ENCODE results near the gene ULK3.

The ULK3 gene

GRCh38 chr15:74867466-74868038 lies 24.6 kb upstream of the ULK3 start:
- no peak for DNase-seq

GRCh38 chr15:74866090-74866489 lies 23.1 kb upstream of the ULK3 start:
- DNase-seq = no peak

- no peak for DNase-seq
Measured at GRCh38 chr15:74865316-74865715, 22.4 kb upstream of the ULK3 start.

GRCh38 chr15:74864296-74864695 lies 21.3 kb upstream of the ULK3 start:
- DNase-seq = no peak

- DNase-seq = no peak
Measured at GRCh38 chr15:74863239-74864056, 20.5 kb upstream of the ULK3 start.

GRCh38 chr15:74858369-74858740 lies 15.4 kb upstream of the ULK3 start:
- DNase-seq = no peak

- no peak for DNase-seq
Measured at GRCh38 chr15:74857671-74858368, 14.9 kb upstream of the ULK3 start.

GRCh38 chr15:74857082-74857655 lies 14.2 kb upstream of the ULK3 start:
- DNase-seq = peak; percentile 3

GRCh38 chr15:74856537-74856936 lies 13.6 kb upstream of the ULK3 start:
- no peak for DNase-seq

- DNase-seq = no peak
Measured at GRCh38 chr15:74855857-74856256, 12.9 kb upstream of the ULK3 start.

- no peak for DNase-seq
Measured at GRCh38 chr15:74854453-74855022, 11.6 kb upstream of the ULK3 start.

GRCh38 chr15:74851960-74852359 lies 9.0 kb upstream of the ULK3 start:
- no peak for DNase-seq

GRCh38 chr15:74850393-74850792 lies 7.4 kb upstream of the ULK3 start:
- no peak for DNase-seq

- DNase-seq = no peak
Measured at GRCh38 chr15:74847432-74847831, 4.5 kb upstream of the ULK3 start.

- no peak for DNase-seq
Measured at GRCh38 chr15:74845581-74845980, 2.6 kb upstream of the ULK3 start.

GRCh38 chr15:74845208-74845568 lies 2.2 kb upstream of the ULK3 start:
- no peak for DNase-seq

- no peak for DNase-seq
Measured at GRCh38 chr15:74844319-74845207, 1.6 kb upstream of the ULK3 start.

GRCh38 chr15:74843891-74844299 lies 939 bp upstream of the ULK3 start:
- no peak for DNase-seq

GRCh38 chr15:74843445-74843828 lies 481 bp upstream of the ULK3 start:
- no peak for DNase-seq

GRCh38 chr15:74841891-74842373 lies 1.0 kb downstream of the ULK3 start:
- no peak for DNase-seq

- no peak for DNase-seq
Measured at GRCh38 chr15:74840851-74841775, 1.8 kb downstream of the ULK3 start.

All from DMS153 (cell line).